Loucy (cell line): ENCODE data around the gene OLFM4.

ENCODE experiments used
- H2AFZ ChIP-seq: fragments of 200-600 bp; sonication (generic); 2 replicates; pipeline ENCODE4 v1.6.0; 2016; ENCODE audit warnings: antibody characterized with exemption, mild to moderate bottlenecking, low read length, moderate library complexity
- H3F3A ChIP-seq: fragments of 200-600 bp; 2 replicates; pipeline ENCODE4 v1.6.0; 2016; ENCODE audit warnings: antibody characterized with exemption, low read depth, mild to moderate bottlenecking
- H3K27me3 ChIP-seq: fragments of 200-600 bp; sonication (generic); 2 replicates; pipeline ENCODE4 v1.6.1; 2014; ENCODE audit warnings: low read length, mild to moderate bottlenecking; ENCODE audit not compliant: insufficient read depth, poor library complexity, severe bottlenecking
- H3K36me3 ChIP-seq: fragments of 200-600 bp; sonication (generic); 2 replicates; pipeline ENCODE4 v1.6.1; 2016; ENCODE audit warnings: low read length; ENCODE audit not compliant: insufficient read depth
- H3K4me1 ChIP-seq: fragments of 200-600 bp; sonication (generic); 2 replicates; pipeline ENCODE4 v1.5.1; 2014; ENCODE audit warnings: low read length, mild to moderate bottlenecking; ENCODE audit not compliant: insufficient read depth, poor library complexity, severe bottlenecking
- H3K4me2 ChIP-seq: fragments of 200-600 bp; sonication (generic); 2 replicates; pipeline ENCODE4 v1.6.0; 2014; ENCODE audit warnings: antibody characterized with exemption, low read length, low read depth, mild to moderate bottlenecking; ENCODE audit not compliant: poor library complexity, severe bottlenecking
- H3K4me3 ChIP-seq: fragments of 200-600 bp; sonication (generic); 2 replicates; pipeline ENCODE4 v1.5.1; 2014; ENCODE audit warnings: low read length, mild to moderate bottlenecking, mixed read lengths; ENCODE audit not compliant: poor library complexity, severe bottlenecking
- H3K79me2 ChIP-seq: fragments of 200-600 bp; sonication (generic); 2 replicates; pipeline ENCODE4 v1.6.1; 2014; ENCODE audit warnings: low read length; ENCODE audit not compliant: insufficient read depth
- H3K9ac ChIP-seq: fragments of 200-600 bp; sonication (generic); 2 replicates; pipeline ENCODE4 v1.6.0; 2014; ENCODE audit warnings: mild to moderate bottlenecking, low read depth, low read length, moderate library complexity; ENCODE audit not compliant: poor library complexity, severe bottlenecking
- H3K9me2 ChIP-seq: fragments of 200-600 bp; sonication (generic); replicated peaks from 2 replicates; pipeline ENCODE4 v1.6.1; 2016; ENCODE audit warnings: low read depth, low read length, mixed read lengths
- H3K9me3 ChIP-seq: fragments of 200-600 bp; sonication (generic); 2 replicates; pipeline ENCODE4 v1.6.1; 2014; ENCODE audit warnings: mild to moderate bottlenecking, antibody characterized with exemption, low read length, low read depth; ENCODE audit not compliant: insufficient read depth
- H4K20me1 ChIP-seq: fragments of 200-600 bp; sonication (generic); 2 replicates; pipeline ENCODE4 v1.6.0; 2014; ENCODE audit warnings: antibody characterized with exemption, low read length, mild to moderate bottlenecking; ENCODE audit not compliant: insufficient read depth, poor library complexity, severe bottlenecking
- EZH2phosphoT487 ChIP-seq: fragments of 200-600 bp; IDR thresholded peaks from 2 replicates; pipeline ENCODE4 v1.6.1; 2018; ENCODE audit warnings: antibody characterized with exemption, mild to moderate bottlenecking, moderate library complexity, borderline replicate concordance
- TF ChIP-seq, protein P1 (sequence below): fragments of 200-600 bp; sonication (generic); conservative IDR thresholded peaks from 2 replicates; pipeline ENCODE4 v1.5.1; 2014; ENCODE audit warnings: mild to moderate bottlenecking, antibody characterized with exemption, low read length

OLFM4 gene

GRCh38 chr13:53028637-53029203, at the start of gene OLFM4:
Gene OLFM4 (plus strand): TSS chr13:53028813. CDS start chr13:53028837, 24 bp downstream.
- no peaks in the 10 kb centered on the region for H4K20me1 ChIP-seq
- no peaks in the 10 kb centered on the region for H3K9me2 ChIP-seq
- H3K36me3 ChIP-seq: no peaks in the 10 kb centered on the region
- no peaks in the 10 kb centered on the region for H3K79me2 ChIP-seq
- H3F3A ChIP-seq: no peaks in the 10 kb centered on the region
- TF ChIP-seq EZH2phosphoT487: no peak
- TF ChIP-seq, protein P1, sequence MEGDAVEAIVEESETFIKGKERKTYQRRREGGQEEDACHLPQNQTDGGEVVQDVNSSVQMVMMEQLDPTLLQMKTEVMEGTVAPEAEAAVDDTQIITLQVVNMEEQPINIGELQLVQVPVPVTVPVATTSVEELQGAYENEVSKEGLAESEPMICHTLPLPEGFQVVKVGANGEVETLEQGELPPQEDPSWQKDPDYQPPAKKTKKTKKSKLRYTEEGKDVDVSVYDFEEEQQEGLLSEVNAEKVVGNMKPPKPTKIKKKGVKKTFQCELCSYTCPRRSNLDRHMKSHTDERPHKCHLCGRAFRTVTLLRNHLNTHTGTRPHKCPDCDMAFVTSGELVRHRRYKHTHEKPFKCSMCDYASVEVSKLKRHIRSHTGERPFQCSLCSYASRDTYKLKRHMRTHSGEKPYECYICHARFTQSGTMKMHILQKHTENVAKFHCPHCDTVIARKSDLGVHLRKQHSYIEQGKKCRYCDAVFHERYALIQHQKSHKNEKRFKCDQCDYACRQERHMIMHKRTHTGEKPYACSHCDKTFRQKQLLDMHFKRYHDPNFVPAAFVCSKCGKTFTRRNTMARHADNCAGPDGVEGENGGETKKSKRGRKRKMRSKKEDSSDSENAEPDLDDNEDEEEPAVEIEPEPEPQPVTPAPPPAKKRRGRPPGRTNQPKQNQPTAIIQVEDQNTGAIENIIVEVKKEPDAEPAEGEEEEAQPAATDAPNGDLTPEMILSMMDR: no peak
- no peak within 1 kb of the TSS for H3K9ac ChIP-seq
- no peaks in the 10 kb centered on the region for H3K27me3 ChIP-seq
- no peaks in the 10 kb centered on the region for H3K4me1 ChIP-seq
- no peak within 1 kb of the TSS for H2AFZ ChIP-seq
- H3K4me2 ChIP-seq: no peak within 1 kb of the TSS
- no peak within 1 kb of the TSS for H3K4me3 ChIP-seq
- no peaks in the 10 kb centered on the region for H3K9me3 ChIP-seq

GRCh38 chr13:52978989-52979388, 49.6 kb upstream of the OLFM4 start:
- Histone ChIP-seq H3F3A (no peaks in the 10 kb centered on the region), H2AFZ (no peak overlapping the region), H3K4me3 (no peak overlapping the region), H3K36me3 (no peaks in the 10 kb centered on the region), H3K79me2 (no peaks in the 10 kb centered on the region), H3K4me2 (no peak overlapping the region), H3K4me1 (no peaks in the 10 kb centered on the region), H3K27me3 (no peaks in the 10 kb centered on the region), H3K9me2 (no peaks in the 10 kb centered on the region), H3K9me3 (no peaks in the 10 kb centered on the region), H3K9ac (no peak overlapping the region), H4K20me1 (no peaks in the 10 kb centered on the region)
- no peak for TF ChIP-seq EZH2phosphoT487
- TF ChIP-seq, protein P1: no peak

GRCh38 chr13:52980695-52981094, 47.9 kb upstream of the OLFM4 start:
- no peaks in the 10 kb centered on the region for H3K9me3 ChIP-seq
- no peaks in the 10 kb centered on the region for H3K36me3 ChIP-seq
- H3K4me2 ChIP-seq: no peak overlapping the region
- no peaks in the 10 kb centered on the region for H3K9me2 ChIP-seq
- H3K79me2 ChIP-seq: no peaks in the 10 kb centered on the region
- H4K20me1 ChIP-seq: no peaks in the 10 kb centered on the region
- H3F3A ChIP-seq: no peaks in the 10 kb centered on the region
- no peaks in the 10 kb centered on the region for H3K4me1 ChIP-seq
- H3K4me3 ChIP-seq: no peak overlapping the region
- no peaks in the 10 kb centered on the region for H3K27me3 ChIP-seq
- H3K9ac ChIP-seq: no peak overlapping the region
- no peak overlapping the region for H2AFZ ChIP-seq
- TF ChIP-seq EZH2phosphoT487: no peak
- TF ChIP-seq, protein P1: no peak
